ENCODE data around the gene PLEKHM1.
"Not testable (repeated sequence)": the region's sequence is repeated elsewhere in the genome, so short reads cannot be mapped to it uniquely, and the experiment has no call there.

DNA sequence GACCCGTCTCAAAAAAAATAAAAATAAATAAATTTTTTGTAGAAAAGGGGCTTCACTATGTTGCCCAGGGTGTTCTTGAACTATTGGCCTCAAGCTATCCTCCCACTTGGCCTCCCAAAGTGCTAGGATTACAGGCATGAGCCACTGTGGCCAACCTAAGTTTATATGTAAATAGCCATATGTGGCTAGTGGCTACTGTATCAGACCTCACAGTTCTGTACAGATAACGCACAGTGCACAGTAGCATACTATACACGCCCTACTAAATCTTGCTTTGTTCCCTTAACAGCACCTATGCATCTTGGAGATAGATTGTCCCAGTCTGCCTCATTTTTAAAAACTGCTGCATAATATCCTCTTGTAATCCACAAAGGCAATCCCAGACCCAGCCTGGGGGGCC, 8.7 kb upstream of the PLEKHM1 start:
- TF ChIP-seq, protein P1, sequence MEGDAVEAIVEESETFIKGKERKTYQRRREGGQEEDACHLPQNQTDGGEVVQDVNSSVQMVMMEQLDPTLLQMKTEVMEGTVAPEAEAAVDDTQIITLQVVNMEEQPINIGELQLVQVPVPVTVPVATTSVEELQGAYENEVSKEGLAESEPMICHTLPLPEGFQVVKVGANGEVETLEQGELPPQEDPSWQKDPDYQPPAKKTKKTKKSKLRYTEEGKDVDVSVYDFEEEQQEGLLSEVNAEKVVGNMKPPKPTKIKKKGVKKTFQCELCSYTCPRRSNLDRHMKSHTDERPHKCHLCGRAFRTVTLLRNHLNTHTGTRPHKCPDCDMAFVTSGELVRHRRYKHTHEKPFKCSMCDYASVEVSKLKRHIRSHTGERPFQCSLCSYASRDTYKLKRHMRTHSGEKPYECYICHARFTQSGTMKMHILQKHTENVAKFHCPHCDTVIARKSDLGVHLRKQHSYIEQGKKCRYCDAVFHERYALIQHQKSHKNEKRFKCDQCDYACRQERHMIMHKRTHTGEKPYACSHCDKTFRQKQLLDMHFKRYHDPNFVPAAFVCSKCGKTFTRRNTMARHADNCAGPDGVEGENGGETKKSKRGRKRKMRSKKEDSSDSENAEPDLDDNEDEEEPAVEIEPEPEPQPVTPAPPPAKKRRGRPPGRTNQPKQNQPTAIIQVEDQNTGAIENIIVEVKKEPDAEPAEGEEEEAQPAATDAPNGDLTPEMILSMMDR (IDR thresholded peaks at IDR 0.05) = not testable (repeated sequence)
- not testable (repeated sequence) for TF ChIP-seq POLR2A (IDR thresholded peaks at IDR 0.05)
